Chondrocyte (in vitro differentiated cells): ENCODE measurements around the gene GASK1B. TPM values are rescaled to one million over a fixed set of nuclear protein-coding genes. Genes with fewer than 3 reads are reported as not detected.

ENCODE experiments used
- DNase-seq: peaks from one replicate; pipeline ENCODE4 v3.0.0; 2021; ENCODE audit warnings: mixed read lengths, low spot score
- H3K27ac Mint-ChIP-seq: one replicate; pipeline ENCODE4 v1.8.0; 2021; ENCODE audit warnings: mild to moderate bottlenecking, moderate library complexity, mixed read lengths; ENCODE audit not compliant: unreplicated experiment
- H3K27me3 Mint-ChIP-seq: 2 replicates; pipeline ENCODE4 v1.8.0; 2021; ENCODE audit warnings: low read depth, mixed read lengths
- H3K36me3 Mint-ChIP-seq: 2 replicates; pipeline ENCODE4 v1.8.0; 2021; ENCODE audit warnings: low read depth, mixed read lengths
- H3K4me1 Mint-ChIP-seq: 2 replicates; pipeline ENCODE4 v1.8.0; 2021; ENCODE audit warnings: low read depth, mild to moderate bottlenecking, mixed read lengths
- H3K4me3 Mint-ChIP-seq: one replicate; pipeline ENCODE4 v1.8.0; 2021; ENCODE audit warnings: mild to moderate bottlenecking, moderate library complexity, mixed read lengths; ENCODE audit not compliant: unreplicated experiment
- H3K9me3 Mint-ChIP-seq: 2 replicates; pipeline ENCODE4 v1.8.0; 2021; ENCODE audit warnings: low read depth, mixed read lengths
- total RNA-seq: library from RNA; stranded (reverse); gene quantifications from 3 replicates; pipeline ENCODE4 v1.2.1, GENCODE V29; 2021
- TF ChIP-seq, protein P1 (sequence below): fragments of 200-600 bp; sonication (generic); IDR thresholded peaks from 2 replicates; pipeline ENCODE4 v1.5.0; 2021; ENCODE audit warnings: antibody characterized with exemption, mild to moderate bottlenecking, moderate library complexity

GASK1B gene
- total RNA-seq, 1 donor from 2014 or later, result 37.6 TPM

GRCh38 chr4:158130204-158130603 lies 42.6 kb downstream of the GASK1B start:
- Mint-ChIP-seq H3K27ac (no peak overlapping the region), H3K4me1 (peaks cover 16% of the 10 kb centered on the region), H3K36me3 (peaks cover 19% of the 10 kb centered on the region), H3K4me3 (no peak overlapping the region), H3K27me3 (no peaks in the 10 kb centered on the region), H3K9me3 (peaks cover 3% of the 10 kb centered on the region)
- no peak for DNase-seq
- TF ChIP-seq, protein P1, sequence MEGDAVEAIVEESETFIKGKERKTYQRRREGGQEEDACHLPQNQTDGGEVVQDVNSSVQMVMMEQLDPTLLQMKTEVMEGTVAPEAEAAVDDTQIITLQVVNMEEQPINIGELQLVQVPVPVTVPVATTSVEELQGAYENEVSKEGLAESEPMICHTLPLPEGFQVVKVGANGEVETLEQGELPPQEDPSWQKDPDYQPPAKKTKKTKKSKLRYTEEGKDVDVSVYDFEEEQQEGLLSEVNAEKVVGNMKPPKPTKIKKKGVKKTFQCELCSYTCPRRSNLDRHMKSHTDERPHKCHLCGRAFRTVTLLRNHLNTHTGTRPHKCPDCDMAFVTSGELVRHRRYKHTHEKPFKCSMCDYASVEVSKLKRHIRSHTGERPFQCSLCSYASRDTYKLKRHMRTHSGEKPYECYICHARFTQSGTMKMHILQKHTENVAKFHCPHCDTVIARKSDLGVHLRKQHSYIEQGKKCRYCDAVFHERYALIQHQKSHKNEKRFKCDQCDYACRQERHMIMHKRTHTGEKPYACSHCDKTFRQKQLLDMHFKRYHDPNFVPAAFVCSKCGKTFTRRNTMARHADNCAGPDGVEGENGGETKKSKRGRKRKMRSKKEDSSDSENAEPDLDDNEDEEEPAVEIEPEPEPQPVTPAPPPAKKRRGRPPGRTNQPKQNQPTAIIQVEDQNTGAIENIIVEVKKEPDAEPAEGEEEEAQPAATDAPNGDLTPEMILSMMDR, result no peak

- Mint-ChIP-seq H3K9me3 (peaks cover 3% of the 10 kb centered on the region), H3K4me1 (peaks cover 15% of the 10 kb centered on the region), H3K36me3 (peaks cover 19% of the 10 kb centered on the region), H3K27me3 (no peaks in the 10 kb centered on the region), H3K27ac (no peak overlapping the region), H3K4me3 (no peak overlapping the region)
- TF ChIP-seq, protein P1, result no peak
- DNase-seq, result no peak
Measured at GRCh38 chr4:158129694-158130093, 43.1 kb downstream of the GASK1B start.

GRCh38 chr4:158128540-158128939 lies 44.3 kb downstream of the GASK1B start:
- Mint-ChIP-seq H3K4me1 (peaks cover 15% of the 10 kb centered on the region), H3K36me3 (peaks cover 23% of the 10 kb centered on the region), H3K27ac (no peak overlapping the region), H3K27me3 (no peaks in the 10 kb centered on the region), H3K4me3 (no peak overlapping the region), H3K9me3 (peaks cover 3% of the 10 kb centered on the region)
- TF ChIP-seq, protein P1, result no peak
- DNase-seq, result no peak

DNA sequence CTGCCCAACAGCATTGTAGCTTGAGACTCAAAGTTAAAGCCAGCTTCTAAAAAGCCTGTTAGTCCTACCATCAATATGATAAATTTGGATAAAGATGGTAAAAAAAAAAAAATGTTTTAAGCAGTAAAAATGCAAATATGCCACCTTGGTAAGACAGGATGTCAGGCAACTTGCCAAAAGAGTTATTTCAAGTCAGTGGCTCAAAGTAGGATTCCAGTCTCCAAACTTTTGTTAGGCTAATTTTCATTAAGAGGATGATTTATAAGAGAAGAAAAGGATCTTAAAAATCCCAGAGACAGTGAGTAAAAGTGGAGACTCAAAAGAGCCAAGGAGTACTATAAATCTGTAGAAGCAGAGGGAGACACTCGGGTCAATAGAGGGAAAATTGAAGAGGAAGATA lies 47.5 kb downstream of the GASK1B start:
- Mint-ChIP-seq H3K4me1 (peaks cover 42% of the 10 kb centered on the region), H3K9me3 (peaks cover 3% of the 10 kb centered on the region), H3K4me3 (no peak overlapping the region), H3K27ac (no peak overlapping the region), H3K36me3 (peaks cover 18% of the 10 kb centered on the region), H3K27me3 (no peaks in the 10 kb centered on the region)
- TF ChIP-seq, protein P1, result no peak
- no peak for DNase-seq

Other genes with a start within 250 kb of the GASK1B start
- 2.6 to 4.1 TPM (median 3.0 TPM) in 3 replicates for gene TMEM144, start 37.5 kb upstream of the GASK1B start, total RNA-seq